Measurements from ENCODE around the gene ASTN2. TPM values are rescaled to one million over a fixed set of nuclear protein-coding genes. Genes with fewer than 3 reads are reported as not detected.

ASTN2 gene
- total RNA-seq, 1 donor from 2014 or later, result 2.3 TPM

- H3K4me3 ChIP-seq, result no peak overlapping the region
- intact Hi-C loops (cut with DNase I), result no loop called here
- no peaks in the 10 kb centered on the region for H3K4me1 ChIP-seq
- no peaks in the 10 kb centered on the region for H3K9me3 ChIP-seq
- no peaks in the 10 kb centered on the region for H3K27me3 ChIP-seq
- DNase-seq (ENCODE audit: low spot score in 2 of 2), result no peak
- H3K27ac ChIP-seq, result no peak overlapping the region
- TF ChIP-seq, protein P1, sequence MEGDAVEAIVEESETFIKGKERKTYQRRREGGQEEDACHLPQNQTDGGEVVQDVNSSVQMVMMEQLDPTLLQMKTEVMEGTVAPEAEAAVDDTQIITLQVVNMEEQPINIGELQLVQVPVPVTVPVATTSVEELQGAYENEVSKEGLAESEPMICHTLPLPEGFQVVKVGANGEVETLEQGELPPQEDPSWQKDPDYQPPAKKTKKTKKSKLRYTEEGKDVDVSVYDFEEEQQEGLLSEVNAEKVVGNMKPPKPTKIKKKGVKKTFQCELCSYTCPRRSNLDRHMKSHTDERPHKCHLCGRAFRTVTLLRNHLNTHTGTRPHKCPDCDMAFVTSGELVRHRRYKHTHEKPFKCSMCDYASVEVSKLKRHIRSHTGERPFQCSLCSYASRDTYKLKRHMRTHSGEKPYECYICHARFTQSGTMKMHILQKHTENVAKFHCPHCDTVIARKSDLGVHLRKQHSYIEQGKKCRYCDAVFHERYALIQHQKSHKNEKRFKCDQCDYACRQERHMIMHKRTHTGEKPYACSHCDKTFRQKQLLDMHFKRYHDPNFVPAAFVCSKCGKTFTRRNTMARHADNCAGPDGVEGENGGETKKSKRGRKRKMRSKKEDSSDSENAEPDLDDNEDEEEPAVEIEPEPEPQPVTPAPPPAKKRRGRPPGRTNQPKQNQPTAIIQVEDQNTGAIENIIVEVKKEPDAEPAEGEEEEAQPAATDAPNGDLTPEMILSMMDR (IDR thresholded peaks at IDR 0.05), result no peak
- no peaks in the 10 kb centered on the region for H3K36me3 ChIP-seq
These were observed 673.6 kb downstream of the ASTN2 start for GRCh38 chr9:116741086-116741740.

DNA sequence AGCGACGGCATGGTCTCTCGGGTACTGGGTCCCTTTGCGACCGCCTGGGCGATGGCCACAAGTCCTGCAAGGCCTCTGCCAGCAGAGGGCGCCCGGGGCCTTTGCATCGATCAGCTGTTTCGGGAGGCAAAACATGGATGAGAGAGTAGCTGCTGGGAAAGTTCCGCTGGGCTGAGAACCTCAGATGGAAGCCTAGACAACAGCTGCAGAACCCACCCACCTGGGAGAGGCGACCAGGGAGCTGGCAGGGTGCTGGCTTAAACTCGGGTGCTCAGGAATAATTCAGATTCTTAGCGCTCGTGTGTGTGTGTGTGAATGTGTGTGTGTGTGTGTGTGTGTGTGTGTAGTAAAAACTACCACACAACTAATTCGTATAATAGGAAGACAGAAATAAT lies 677.7 kb downstream of the ASTN2 start:
- Histone ChIP-seq H3K27me3 (no peaks in the 10 kb centered on the region), H3K27ac (no peak overlapping the region), H3K4me1 (no peaks in the 10 kb centered on the region), H3K4me3 (no peak overlapping the region), H3K36me3 (no peaks in the 10 kb centered on the region), H3K9me3 (no peaks in the 10 kb centered on the region)
- peak in 1 of 2 donors; percentile 77 for DNase-seq (ENCODE audit: low spot score in 2 of 2)
- TF ChIP-seq, protein P1 (IDR thresholded peaks at IDR 0.05), result peak; percentile 68 to 80 (median 74)
- intact Hi-C loops (cut with DNase I), result loop anchor here (10.0 kb wide), 1 partner anchor 118 kb away; no protein-coding TSS in a partner anchor

DNA sequence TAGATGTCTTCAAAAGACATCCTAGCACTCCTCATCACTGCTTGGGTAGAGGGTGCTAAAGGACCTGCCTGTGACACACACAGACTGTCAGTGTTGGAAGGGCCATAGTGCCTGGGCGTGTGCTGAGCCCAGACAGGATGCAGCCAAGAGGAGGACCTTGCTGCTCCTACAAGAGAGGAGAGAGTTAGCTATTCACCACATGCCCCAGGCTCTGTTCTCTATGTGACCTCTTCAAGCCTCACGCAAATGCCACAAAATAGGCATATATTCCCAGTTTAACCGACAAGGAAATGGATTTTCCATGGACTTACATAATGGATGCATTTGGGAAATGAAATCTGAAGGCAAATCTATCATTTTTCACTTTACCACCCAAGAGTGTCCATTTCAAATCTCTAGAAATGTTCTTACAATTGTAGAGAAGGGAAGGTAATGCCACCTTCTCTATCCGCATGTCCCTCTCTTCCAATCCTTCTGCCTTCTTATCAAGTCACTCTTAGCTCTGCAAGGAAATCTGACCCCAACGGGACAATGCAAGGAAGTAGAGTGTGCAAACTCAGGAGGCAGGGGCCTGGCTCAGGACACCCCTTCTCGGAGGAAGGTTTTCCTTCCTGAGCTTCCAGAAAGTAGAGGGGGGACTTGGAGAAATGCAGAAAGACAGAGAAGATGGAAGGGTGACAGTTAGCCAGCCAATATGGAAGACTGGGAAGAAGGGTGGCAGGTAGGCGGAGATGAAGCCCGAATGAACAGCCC lies 678.3 kb downstream of the ASTN2 start:
- H3K27me3 ChIP-seq, result no peaks in the 10 kb centered on the region
- no peaks in the 10 kb centered on the region for H3K4me1 ChIP-seq
- no peaks in the 10 kb centered on the region for H3K36me3 ChIP-seq
- H3K4me3 ChIP-seq, result no peak overlapping the region
- no peak for DNase-seq (ENCODE audit: low spot score in 2 of 2)
- intact Hi-C loops (cut with DNase I), result loop anchor here (10.0 kb wide), 1 partner anchor 118 kb away; no protein-coding TSS in a partner anchor
- TF ChIP-seq, protein P1 (IDR thresholded peaks at IDR 0.05), result no peak
- no peak overlapping the region for H3K27ac ChIP-seq
- no peaks in the 10 kb centered on the region for H3K9me3 ChIP-seq

- Histone ChIP-seq H3K4me3 (no peak overlapping the region), H3K27ac (no peak overlapping the region), H3K4me1 (no peaks in the 10 kb centered on the region), H3K36me3 (no peaks in the 10 kb centered on the region), H3K27me3 (no peaks in the 10 kb centered on the region), H3K9me3 (no peaks in the 10 kb centered on the region)
- no peak for DNase-seq (ENCODE audit: low spot score in 2 of 2)
- intact Hi-C loops (cut with DNase I), result loop anchor here (10.0 kb wide), 1 partner anchor 122 kb away; no protein-coding TSS in a partner anchor
- TF ChIP-seq, protein P1 (IDR thresholded peaks at IDR 0.05), result no peak
These were observed 681.7 kb downstream of the ASTN2 start for GRCh38 chr9:116733010-116733641.

DNA sequence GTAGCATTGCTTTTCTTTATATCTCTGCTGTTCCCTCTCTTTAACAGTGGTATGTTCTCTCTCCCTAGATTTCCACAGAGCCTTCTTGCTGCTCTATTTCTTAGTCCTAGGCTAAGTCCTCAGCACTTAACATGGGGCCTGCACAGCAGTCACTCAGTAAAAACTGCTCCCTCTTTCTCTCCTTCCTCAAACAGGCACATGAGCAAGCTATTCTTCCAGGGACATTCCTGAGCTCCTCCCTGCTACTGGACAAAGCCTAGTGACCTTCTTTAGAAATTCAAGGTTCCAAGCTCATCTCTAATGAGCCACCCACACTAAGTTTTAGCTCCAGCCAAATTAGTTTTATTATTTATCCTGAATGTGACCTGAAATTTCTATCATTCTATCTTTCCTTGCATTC lies 688.3 kb downstream of the ASTN2 start:
- Histone ChIP-seq H3K4me3 (no peak overlapping the region), H3K36me3 (no peaks in the 10 kb centered on the region), H3K27ac (no peak overlapping the region), H3K4me1 (no peaks in the 10 kb centered on the region), H3K27me3 (no peaks in the 10 kb centered on the region), H3K9me3 (no peaks in the 10 kb centered on the region)
- intact Hi-C loops (cut with DNase I), result no loop called here
- DNase-seq (ENCODE audit: low spot score in 2 of 2), result no peak
- TF ChIP-seq, protein P1 (IDR thresholded peaks at IDR 0.05), result no peak

Measured in ascending aorta (tissue), 2 donors.